GM10847 (cell line): ENCODE measurements around the gene KIF17.

Experiments
- POLR2A ChIP-seq: IDR thresholded peaks from 2 replicates; pipeline ENCODE4 v1.6.1; 2011; ENCODE audit not compliant: insufficient read length; ENCODE audit errors: extremely low read depth

KIF17 gene

DNA sequence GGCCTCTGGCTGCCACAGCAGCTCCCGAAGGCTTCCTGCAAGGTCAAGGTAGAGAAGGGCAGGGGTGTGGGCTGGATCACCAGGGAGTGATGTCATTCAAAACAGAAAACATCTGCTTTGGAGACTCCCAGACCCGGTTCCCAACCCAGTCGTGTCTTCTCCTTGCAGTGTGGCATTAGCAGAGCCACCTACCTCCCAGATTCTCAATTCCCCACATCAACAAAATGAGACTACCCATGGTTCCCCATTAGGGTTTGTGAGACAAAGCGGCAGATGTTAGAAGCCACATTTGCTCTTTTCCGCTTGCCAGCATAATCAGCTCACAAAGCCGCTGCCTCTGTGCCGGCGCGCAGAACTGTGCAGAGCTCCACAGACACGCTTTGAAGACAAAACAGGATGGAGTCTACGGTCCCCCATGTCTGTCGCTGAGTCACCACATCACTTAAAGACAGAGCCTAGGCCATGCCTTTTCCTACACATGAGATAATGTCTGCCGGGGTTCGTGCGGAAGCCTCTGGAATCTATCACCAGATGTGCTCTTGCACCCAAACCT, 12.5 kb downstream of the KIF17 start:
- no peak for TF ChIP-seq POLR2A

DNA sequence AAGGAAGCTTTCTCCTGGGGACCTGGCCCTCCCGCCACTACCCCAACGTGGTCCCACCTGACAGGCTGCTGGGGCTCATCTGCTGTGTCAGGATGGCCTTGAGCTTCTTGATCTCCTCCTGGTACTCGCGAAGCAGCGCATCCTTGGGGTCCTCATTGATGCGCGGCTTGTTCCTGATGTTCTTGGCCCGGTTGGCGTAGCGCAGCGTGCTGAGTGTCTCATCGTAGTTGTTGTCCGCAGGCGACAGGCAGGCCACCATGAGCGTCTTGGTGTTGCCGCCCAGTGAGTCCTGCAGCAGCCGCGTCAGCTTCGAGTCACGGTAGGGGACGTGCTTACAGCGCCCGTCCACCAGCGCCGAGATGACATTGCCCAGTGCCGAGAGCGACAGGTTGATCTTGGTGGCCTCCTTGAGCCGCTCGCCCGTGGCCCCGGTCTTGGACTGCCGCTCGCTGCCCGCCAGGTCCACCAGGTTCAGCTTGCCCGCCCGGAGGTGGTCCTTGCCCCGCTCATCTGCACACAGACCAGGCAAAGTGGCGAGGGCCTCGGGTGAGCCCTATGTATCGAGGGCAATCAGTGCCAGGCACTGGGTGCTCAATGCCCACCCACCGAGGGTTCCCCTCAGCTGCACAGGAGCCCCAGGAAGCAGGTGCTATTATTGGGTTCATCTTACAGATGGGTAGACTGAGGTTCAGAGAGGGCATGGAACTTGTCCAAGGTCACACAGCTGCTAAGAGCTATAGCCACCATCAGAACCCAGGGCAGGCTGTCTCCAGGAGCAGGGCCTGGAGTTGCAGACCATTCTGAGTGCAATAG, 13.2 kb downstream of the KIF17 start:
- no peak for TF ChIP-seq POLR2A

DNA sequence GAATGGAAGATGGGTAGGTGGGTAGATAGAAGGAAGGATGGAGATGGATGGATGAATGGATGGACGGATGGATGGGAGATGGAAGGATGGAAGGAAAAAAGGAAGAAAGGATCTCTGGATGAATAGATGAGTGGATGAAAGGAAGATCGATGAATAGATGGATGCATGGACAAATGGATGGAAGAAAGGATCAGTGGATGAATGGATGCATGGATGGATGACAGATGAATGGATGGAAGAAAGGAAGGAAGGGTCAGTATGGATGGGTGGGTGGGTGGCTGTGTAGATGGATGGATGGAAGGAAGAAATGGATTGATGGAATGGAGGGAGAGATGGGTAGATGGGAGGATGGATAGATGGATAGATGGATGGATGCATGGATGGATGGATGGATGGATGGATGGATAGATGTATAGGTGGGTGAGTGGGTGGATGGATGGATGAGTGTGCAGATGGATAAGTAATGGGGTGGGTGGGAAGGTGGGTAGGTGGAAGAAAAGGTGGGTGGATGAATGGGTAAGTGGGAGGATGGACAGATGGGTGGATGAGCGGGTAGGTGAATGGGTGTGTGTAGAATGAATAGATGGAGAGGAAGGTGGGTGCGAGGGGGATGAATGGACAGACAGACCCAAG, 14.6 kb downstream of the KIF17 start:
- no peak for TF ChIP-seq POLR2A

- TF ChIP-seq POLR2A: no peak
Observed at GRCh38 chr1:20702416-20702815, 15.4 kb downstream of the KIF17 start.

GRCh38 chr1:20701847-20702246, 16.0 kb downstream of the KIF17 start:
- no peak for TF ChIP-seq POLR2A

GRCh38 chr1:20701446-20701845, 16.4 kb downstream of the KIF17 start:
- TF ChIP-seq POLR2A: no peak

DNA sequence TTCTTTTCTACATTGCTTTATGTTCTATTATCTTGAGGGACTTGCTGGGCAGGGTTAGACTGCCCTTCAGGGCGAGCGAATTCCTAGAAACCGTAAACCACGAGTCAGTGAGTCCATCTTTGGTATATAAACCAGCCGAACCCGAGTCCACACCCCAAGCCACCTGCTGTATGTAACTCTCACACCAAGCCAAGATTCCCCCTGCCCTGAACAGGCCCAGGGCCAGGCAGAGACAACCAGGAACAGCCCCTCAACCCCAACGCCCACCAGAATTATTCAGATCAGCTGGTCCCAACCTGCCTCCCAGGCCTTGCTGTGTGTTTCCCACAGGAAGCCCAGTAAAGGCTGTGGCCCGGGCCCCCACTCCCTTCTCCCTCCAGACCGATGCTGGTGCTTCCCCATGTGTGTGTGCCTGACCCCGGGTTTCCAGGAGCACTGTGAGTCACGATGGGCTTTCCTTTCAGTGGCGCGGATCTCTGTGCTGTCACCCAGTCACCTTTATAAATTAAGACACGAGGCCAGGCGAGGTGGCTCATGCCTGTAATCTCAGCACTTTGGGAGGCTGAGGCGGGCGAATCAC, 17.1 kb downstream of the KIF17 start:
- no peak for TF ChIP-seq POLR2A

- no peak for TF ChIP-seq POLR2A
Observed at GRCh38 chr1:20699558-20699957, 18.2 kb downstream of the KIF17 start.

- no peak for TF ChIP-seq POLR2A
Observed at GRCh38 chr1:20698195-20698910, 19.5 kb downstream of the KIF17 start.

DNA sequence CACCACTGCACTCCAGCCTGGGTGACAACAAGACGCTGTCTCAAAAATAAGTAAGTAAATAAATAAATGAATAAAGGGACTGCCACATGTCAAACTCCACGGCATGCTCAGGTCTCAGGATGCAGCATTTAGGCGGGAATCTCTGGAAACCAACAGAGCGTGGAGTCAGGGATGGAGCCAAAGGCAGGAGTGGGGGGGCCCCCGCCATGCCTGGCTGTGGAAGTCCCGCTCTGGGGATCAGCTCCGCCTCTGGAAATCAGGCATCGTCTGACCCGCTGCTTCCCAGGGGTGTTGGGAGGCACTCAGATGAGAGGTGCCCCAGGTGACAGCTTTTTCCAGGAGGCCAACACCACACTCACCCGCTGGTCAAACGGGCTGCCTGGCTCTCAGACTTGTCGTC, 20.2 kb downstream of the KIF17 start:
- TF ChIP-seq POLR2A: no peak

GRCh38 chr1:20696397-20697333, 21.1 kb downstream of the KIF17 start:
- no peak for TF ChIP-seq POLR2A

DNA sequence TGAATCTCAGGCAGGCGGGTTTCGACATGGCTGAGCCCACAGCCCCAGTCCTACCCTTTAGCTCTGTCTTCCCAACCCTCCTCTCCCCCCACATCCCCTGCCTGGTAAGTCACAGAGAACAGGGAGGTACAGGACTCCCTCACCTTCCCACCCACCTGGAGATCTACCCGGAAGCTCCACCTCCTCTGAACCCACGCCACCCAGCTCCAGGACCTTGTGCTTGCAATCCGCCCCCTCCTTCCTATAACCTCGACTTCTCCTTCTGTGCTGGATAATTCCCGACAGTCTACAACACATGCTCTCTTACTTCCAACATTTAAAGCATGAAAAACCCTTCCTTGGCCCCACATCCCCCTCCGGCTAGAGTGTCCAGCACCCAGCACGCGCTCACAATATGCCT, 22.3 kb downstream of the KIF17 start:
- no peak for TF ChIP-seq POLR2A

DNA sequence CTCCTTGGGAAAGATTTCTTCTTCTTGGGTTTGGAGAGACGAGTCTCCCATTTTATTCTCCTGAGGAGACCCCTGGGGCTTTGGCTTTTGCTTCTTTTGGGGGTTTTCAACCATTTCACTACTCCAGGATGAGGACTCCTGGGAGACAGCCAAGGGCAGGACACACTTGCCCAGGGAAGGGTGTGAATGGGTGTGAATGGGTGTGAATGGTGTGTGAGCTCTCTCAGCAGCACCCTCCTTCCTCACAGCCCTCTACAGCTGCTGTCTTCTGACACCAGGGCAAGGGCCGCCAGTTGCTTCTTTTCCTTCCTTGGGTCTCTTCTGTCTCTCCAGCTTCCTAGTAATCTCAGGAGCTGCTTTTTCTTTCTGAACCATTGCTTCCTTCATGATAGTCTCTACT, 24.2 kb downstream of the KIF17 start:
- no peak for TF ChIP-seq POLR2A

DNA sequence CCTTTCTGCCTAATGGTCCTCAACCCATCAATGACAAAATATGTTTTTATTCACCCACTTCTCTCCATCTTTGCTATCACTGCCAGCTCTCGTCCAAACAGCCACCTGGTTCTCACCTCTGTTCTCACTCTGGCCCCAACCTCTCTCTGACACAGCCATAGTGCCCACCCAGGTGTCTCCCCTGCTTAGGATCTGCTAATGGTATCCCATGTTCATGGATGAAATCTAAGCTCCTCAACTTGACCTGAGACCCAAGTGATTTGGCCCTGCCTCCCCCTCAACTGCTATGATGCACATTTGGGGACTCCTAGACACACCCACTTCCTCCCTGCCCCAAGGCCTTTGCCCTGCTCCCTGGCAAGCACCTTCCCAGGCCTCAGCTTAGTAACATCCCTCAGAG, 25.9 kb downstream of the KIF17 start:
- no peak for TF ChIP-seq POLR2A
